ENCODE measurements around the gene PLXND1. TPM values are rescaled to one million over a fixed set of nuclear protein-coding genes. Genes with fewer than 3 reads are reported as not detected.
A peak's percentile ranks its signal among the peaks of the same experiment; 100 is the strongest.

The PLXND1 gene
- total RNA-seq, 4 donors from 2014 or later: 50.5 to 89.9 (median 76.6) TPM

DNA sequence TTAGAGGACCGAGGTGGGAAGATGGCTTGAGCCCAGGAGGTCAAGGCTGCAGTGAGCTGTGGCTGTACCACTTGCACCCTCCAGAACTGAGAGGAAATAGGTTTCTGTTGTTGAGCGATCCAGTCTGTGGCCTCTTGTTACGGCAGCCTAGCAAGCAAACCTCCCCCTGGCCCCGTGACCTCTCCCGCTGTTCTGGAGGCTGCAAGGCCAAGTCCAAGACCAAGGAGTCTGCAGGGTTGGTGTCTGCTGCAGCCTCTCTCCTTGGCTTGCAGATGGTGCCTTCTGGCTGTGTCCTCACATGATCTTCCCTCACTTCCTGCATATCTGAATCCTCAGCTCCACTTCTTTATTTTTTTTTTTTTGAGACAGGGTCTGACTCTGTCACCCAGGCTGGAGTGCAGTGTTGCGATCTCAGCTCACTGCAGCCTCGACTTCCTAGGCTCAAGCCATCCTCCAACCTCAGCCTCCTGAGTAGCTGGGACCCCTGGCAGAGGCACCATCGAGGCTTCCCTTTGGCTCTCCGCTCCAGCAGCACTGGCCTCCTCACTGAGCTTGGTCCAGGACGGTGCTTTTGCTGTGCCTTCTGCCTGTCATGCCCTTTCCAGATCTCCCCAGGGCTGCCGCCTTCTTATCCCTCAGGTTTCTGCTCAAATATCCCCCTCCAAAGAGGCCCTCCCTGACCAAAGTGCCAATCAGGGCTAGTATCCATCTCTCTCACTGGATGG lies 18.0 kb upstream of the PLXND1 start:
- Histone ChIP-seq H3K36me3 (no peaks in the 10 kb centered on the region), H3K4me1 (peaks cover 78 to 84% (median 80%) of the 10 kb centered on the region in 4 donors), H3K27ac (replicated peaks in 1 of 4) (peak overlapping the region; percentile 91 to 99 (median 92)), H3K4me3 (no peak overlapping the region), H3K27me3 (no peaks in the 10 kb centered on the region), H3K9me3 (no peaks in the 10 kb centered on the region)
- TF ChIP-seq EP300 (IDR thresholded peaks at IDR 0.05): no peak
- peak in 1 of 2 donors; percentile 14 for TF ChIP-seq POLR2AphosphoS5 (IDR thresholded peaks at IDR 0.05)
- TF ChIP-seq, protein P1, sequence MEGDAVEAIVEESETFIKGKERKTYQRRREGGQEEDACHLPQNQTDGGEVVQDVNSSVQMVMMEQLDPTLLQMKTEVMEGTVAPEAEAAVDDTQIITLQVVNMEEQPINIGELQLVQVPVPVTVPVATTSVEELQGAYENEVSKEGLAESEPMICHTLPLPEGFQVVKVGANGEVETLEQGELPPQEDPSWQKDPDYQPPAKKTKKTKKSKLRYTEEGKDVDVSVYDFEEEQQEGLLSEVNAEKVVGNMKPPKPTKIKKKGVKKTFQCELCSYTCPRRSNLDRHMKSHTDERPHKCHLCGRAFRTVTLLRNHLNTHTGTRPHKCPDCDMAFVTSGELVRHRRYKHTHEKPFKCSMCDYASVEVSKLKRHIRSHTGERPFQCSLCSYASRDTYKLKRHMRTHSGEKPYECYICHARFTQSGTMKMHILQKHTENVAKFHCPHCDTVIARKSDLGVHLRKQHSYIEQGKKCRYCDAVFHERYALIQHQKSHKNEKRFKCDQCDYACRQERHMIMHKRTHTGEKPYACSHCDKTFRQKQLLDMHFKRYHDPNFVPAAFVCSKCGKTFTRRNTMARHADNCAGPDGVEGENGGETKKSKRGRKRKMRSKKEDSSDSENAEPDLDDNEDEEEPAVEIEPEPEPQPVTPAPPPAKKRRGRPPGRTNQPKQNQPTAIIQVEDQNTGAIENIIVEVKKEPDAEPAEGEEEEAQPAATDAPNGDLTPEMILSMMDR (IDR thresholded peaks at IDR 0.05): no peak
- 80% methylated on average over 10 of the region's 11 CpGs for WGBS
- intact Hi-C loops (cut with DNase I): loop anchor here (5.0 kb wide), 1 partner anchor 203 kb away; no protein-coding TSS in a partner anchor
- no peak for DNase-seq (ENCODE audit: extremely low spot score)

DNA sequence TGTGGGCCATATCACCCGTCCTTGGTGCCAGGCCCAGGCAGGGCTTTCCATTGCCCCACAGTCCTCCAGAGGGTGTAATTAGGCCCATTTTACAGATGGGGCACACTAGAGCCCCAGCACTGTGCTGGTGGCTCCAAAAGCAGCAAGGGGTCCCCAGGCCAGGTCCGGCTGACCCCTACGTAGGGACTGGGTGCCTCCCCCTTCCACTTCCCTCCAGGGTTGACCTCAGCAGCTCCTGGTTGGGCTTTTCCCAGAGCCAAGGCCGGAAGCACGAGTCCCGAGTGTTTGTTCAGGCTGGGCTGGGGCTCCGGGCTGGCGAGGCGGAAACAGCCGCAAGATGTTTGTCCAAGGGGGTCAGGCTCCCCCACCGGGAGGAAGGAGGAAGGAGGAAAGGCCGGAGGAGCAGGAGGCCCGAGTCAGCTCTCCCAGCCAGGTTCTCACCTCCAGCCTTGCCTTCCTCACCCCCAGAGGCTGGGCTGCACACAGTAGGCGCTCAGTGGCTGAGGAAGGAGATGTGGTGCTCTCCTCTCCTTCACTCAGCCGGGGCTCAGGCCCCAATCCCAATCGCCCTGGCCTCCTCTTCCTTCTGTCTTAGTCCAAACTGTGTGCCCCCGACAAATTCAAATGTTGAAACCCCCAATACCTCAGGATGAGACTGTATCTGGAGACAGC lies 17.1 kb upstream of the PLXND1 start:
- intact Hi-C loops (cut with DNase I): no loop called here
- TF ChIP-seq POLR2AphosphoS5 (IDR thresholded peaks at IDR 0.05) (peak; percentile 51 to 68), EP300 (IDR thresholded peaks at IDR 0.05) (no peak)
- DNase-seq (ENCODE audit: extremely low spot score): no peak
- Histone ChIP-seq H3K4me1 (peaks cover 84 to 91% (median 89%) of the 10 kb centered on the region in 4 donors), H3K4me3 (no peak overlapping the region), H3K27ac (replicated peaks in 1 of 4) (peak overlapping the region; percentile 74 to 93 (median 92)), H3K36me3 (no peaks in the 10 kb centered on the region), H3K9me3 (no peaks in the 10 kb centered on the region), H3K27me3 (no peaks in the 10 kb centered on the region)
- WGBS: 82% methylated on average over 16 of the region's 17 CpGs

DNA sequence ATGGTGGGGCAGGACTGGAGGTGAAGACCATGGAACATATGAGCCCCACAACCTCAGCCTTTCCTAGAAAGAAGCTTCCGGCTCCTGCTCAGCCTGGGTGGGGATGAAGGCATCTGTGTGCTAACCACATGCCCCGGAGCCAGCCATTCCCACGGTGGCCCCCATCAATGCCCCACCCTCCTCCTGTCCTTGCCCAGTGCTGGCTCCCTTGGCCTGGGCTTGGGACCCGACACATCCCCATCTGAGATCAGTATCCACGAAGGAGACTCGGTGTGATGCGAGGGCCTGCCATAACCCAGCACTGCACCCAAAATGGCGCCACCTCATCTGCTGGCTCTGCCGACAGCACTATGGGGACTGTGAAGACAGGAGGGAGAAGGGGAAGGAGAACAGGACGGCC lies 16.5 kb upstream of the PLXND1 start:
- Histone ChIP-seq H3K27ac (replicated peaks in 1 of 4) (peak overlapping the region; percentile 74 to 93 (median 92)), H3K27me3 (no peaks in the 10 kb centered on the region), H3K4me3 (no peak overlapping the region), H3K36me3 (no peaks in the 10 kb centered on the region), H3K9me3 (no peaks in the 10 kb centered on the region), H3K4me1 (peaks cover 84 to 91% (median 89%) of the 10 kb centered on the region in 4 donors)
- WGBS: 91% methylated on average over 9 of the region's 10 CpGs
- DNase-seq (ENCODE audit: extremely low spot score): no peak
- no peak for TF ChIP-seq EP300 (IDR thresholded peaks at IDR 0.05)
- no peak for TF ChIP-seq POLR2A (IDR thresholded peaks at IDR 0.05; ENCODE audit: low read depth)
- TF ChIP-seq POLR2AphosphoS5 (IDR thresholded peaks at IDR 0.05): no peak
- TF ChIP-seq, protein P1 (IDR thresholded peaks at IDR 0.05): no peak
- intact Hi-C loops (cut with DNase I): no loop called here

DNA sequence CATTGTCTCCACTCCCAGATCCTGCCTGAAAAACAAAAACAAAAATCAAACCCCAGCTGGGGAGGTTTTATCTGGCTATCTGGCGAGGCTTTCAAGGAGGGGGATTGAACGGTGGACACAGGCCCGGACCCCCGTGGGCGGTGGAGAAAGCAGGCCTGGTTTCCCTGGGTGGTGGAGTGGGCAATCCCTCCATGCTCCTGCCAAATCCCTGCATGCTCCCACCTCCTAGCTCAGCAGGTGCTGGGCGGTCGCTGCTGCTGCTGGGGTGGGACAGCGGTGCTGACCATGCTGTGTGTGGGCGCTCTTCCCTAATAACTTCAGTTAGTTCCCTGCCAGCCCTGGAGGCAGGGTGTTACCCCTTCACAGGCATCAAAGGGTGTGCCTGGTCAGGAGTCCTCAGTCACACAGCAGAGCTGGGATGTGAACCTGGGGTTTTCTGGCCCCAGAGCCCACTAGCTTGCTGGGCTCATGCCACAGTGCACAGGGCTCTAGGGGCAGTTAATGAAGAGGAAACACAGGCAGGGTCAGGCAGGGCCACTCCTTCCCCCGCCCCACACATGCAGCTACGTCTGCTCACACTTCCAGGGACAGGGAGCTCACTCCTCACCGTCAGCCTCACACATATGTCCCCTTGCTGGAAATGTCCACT lies 15.9 kb upstream of the PLXND1 start:
- no peak for TF ChIP-seq EP300 (IDR thresholded peaks at IDR 0.05)
- TF ChIP-seq POLR2A (IDR thresholded peaks at IDR 0.05; ENCODE audit: low read depth): no peak
- H3K9me3 ChIP-seq: no peaks in the 10 kb centered on the region
- no peaks in the 10 kb centered on the region for H3K27me3 ChIP-seq
- no peak for DNase-seq (ENCODE audit: extremely low spot score)
- peaks cover 84 to 91% (median 88%) of the 10 kb centered on the region in 4 donors for H3K4me1 ChIP-seq
- H3K36me3 ChIP-seq: no peaks in the 10 kb centered on the region
- H3K27ac ChIP-seq (replicated peaks in 1 of 4): peak overlapping the region; percentile 74 to 93 (median 92)
- no peak overlapping the region for H3K4me3 ChIP-seq
- WGBS: 68% methylated on average over 10 of the region's 12 CpGs
- intact Hi-C loops (cut with DNase I): no loop called here

- 73% methylated on average over 13 of the region's 14 CpGs for WGBS
- TF ChIP-seq POLR2AphosphoS5 (IDR thresholded peaks at IDR 0.05) (no peak), POLR2A (IDR thresholded peaks at IDR 0.05; ENCODE audit: low read depth) (no peak)
- TF ChIP-seq, protein P1 (IDR thresholded peaks at IDR 0.05): no peak
- no peaks in the 10 kb centered on the region for H3K36me3 ChIP-seq
- H3K9me3 ChIP-seq: no peaks in the 10 kb centered on the region
- no peak for DNase-seq (ENCODE audit: extremely low spot score)
- peak overlapping the region; percentile 74 to 93 (median 92) for H3K27ac ChIP-seq (replicated peaks in 1 of 4)
- intact Hi-C loops (cut with DNase I): no loop called here
- no peaks in the 10 kb centered on the region for H3K27me3 ChIP-seq
- peaks cover 85 to 91% (median 87%) of the 10 kb centered on the region in 4 donors for H3K4me1 ChIP-seq
- H3K4me3 ChIP-seq: no peak overlapping the region
These were observed 15.2 kb upstream of the PLXND1 start for GRCh38 chr3:129621626-129622225.
